HFF-Myc (cell line): Measurements from ENCODE around the gene TNIK.

ENCODE experiments used
- DNase-seq: peaks from one replicate; pipeline ENCODE4 v3.0.0-alpha.2; 2011; ENCODE audit warnings: low read depth; ENCODE audit errors: extremely low read depth
- H3K4me3 ChIP-seq: replicated peaks from 2 replicates; pipeline ENCODE4 v1.5.1; 2011; ENCODE audit warnings: low read depth, mild to moderate bottlenecking, control low read depth, low read length
- TF ChIP-seq, protein P1 (sequence below): IDR thresholded peaks from 2 replicates; pipeline ENCODE4 v1.5.1; 2012; ENCODE audit warnings: mild to moderate bottlenecking, low read depth, low read length, control low read depth; ENCODE audit errors: missing control alignments

Gene TNIK

DNA sequence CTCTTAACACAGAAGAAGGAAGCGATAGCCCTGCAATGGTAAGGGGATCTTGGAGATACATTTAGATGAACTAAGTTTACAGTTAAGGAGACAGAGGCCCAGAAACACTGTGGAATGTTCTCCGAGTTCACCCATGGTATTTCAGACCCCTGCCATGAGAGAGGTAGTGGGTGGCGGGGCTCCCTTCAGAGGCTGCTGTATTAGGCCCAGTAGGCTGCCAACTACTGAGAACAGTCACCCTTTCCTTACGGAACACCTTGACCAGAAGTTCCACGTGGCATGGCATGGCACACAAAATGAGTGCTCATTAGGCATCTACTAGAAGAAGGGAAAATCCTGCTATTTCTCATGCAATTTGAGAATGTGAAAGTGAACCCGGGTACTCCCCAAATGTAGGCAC is 195.4 kb downstream of the TNIK start:
- no peak for DNase-seq
- TF ChIP-seq, protein P1, sequence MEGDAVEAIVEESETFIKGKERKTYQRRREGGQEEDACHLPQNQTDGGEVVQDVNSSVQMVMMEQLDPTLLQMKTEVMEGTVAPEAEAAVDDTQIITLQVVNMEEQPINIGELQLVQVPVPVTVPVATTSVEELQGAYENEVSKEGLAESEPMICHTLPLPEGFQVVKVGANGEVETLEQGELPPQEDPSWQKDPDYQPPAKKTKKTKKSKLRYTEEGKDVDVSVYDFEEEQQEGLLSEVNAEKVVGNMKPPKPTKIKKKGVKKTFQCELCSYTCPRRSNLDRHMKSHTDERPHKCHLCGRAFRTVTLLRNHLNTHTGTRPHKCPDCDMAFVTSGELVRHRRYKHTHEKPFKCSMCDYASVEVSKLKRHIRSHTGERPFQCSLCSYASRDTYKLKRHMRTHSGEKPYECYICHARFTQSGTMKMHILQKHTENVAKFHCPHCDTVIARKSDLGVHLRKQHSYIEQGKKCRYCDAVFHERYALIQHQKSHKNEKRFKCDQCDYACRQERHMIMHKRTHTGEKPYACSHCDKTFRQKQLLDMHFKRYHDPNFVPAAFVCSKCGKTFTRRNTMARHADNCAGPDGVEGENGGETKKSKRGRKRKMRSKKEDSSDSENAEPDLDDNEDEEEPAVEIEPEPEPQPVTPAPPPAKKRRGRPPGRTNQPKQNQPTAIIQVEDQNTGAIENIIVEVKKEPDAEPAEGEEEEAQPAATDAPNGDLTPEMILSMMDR: no peak
- no peak overlapping the region for H3K4me3 ChIP-seq

DNA sequence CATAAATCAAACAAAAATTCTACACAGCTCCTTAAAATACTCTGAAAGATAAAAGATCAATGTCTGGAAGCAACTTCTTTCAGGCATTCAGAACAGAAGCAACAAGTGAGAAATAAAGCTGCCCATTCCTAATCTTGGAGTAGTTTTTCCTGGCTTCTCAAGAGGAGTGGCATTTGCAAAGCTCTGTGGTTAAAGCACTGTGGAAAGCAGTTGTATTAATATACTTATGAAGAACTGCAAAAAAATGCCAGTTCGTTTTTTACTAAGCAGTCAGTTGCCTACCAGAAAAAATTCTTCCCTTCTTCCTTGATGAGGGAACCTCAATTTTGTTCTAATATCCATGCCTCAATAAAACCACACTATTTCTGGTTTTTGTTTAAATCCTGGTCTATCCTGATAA is 197.8 kb downstream of the TNIK start:
- H3K4me3 ChIP-seq: no peak overlapping the region
- TF ChIP-seq, protein P1: no peak
- no peak for DNase-seq

DNA sequence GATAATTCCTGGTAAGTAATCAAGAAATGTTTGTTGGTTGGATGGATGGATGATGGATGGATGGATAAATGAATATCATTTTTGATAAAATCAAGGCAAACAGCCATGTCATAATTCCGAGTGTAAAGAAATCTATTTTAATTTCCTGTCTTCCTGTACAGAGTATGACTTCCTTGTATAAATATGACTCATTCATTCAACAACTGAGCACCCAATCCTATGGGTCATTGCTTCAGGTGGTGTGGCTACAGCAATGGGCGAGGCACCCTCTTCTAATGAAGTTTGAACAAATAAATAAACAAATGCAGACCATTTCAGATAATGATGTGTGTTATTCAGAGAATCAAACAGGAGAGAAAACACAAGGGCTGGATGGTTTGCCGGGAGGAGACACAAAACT is 198.7 kb downstream of the TNIK start:
- no peak for DNase-seq
- no peak overlapping the region for H3K4me3 ChIP-seq
- TF ChIP-seq, protein P1: no peak

DNA sequence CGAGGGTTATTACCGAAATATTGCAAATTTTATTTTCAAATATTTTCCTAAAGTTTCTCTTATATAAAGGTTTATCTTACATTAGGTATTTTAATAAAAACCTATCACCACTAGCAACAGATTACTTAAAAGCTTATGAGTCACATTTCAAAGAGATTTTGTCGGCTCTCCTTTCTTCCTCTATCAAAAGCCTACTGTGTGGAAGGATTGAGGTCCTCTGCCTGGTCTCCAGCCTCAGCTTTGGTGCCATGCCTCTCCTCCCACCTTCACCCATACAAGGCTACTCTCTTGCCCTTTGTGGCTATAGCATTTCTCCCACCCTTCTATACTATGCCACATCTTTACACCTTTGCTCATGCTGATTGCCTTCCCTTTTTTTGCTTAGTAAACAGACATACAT is 199.3 kb downstream of the TNIK start:
- DNase-seq: no peak
- TF ChIP-seq, protein P1: no peak
- no peak overlapping the region for H3K4me3 ChIP-seq

DNA sequence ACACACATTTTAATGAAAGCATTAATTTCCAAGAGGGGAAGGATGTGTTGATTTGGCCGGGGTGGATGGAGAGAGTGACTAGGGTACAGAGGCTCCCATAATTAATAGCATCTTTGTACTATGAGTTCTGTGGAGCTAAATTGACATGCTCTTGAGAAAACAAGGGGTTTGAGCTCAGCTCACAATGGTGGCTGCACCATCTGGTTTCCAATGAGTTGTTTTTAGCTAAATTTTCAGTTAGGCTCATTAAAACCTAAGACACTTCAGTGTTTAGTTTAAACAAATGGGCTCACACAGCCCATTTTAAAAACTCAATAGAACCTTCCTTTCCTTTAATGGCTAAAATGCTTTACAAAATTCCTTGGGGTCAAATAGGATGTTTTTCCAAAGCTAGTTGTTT is 199.7 kb downstream of the TNIK start:
- H3K4me3 ChIP-seq: no peak overlapping the region
- DNase-seq: no peak
- TF ChIP-seq, protein P1: no peak

DNA sequence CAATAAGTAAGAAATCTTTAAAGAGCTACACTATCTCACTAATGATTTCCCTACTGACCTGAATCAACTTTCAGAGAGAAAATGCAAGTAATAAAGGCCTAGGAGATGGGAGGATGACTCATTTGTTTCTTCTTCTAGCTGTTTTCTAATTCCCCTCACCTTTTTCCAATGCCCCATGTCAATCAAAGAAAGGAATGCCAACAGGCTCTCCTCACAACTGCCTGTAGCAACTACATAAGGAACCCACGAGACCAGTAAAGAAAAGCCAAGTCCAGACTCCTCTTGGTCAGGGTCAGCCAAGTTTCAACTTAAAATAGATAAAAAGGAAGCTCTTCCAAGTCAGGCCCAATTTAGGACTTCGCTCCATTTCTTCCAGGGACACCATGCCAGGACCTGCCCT is 201.9 kb downstream of the TNIK start:
- no peak for DNase-seq
- no peak overlapping the region for H3K4me3 ChIP-seq
- TF ChIP-seq, protein P1: no peak

DNA sequence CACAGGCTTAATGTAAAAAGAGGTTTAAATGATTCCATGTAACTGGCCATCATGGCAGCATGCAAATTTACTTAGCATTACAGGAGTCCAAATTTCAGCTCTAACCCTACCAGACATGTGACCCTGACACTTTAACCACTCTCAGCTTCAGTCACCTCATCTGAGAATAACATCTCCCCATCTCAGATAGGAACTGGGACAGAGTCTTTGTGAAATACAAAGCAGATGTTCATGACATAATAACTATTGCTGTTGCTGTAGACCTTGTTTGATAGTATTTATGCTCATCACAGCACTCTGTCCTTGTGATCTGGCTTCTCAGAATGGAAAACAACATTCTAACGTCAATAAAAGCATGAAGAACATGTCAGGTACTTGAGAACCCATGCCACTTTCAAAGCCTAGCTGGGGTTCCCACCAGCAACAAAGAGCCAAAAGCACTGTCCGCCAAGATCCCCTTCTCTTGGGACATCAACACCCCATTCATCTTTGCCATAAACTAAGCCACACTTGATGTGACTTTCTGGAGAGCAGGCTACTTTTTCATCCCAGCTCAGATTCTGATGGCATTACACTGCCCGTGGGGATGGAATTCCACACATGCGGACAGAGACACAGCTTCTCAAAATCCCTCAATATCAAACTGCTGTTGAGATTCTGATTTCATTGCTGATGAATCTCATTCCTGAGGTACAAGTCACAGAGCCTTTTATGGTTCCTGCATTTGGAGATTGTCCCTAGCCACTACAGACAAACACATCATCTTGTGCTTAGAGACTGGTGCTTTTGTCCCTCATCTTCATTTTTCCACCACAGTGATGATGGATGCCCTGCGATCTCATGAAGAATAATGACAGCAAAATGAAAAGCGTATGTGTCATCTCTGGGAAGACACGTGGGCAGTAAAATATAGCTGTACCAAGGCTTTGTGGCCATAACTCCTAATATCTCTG is 202.7 kb downstream of the TNIK start:
- TF ChIP-seq, protein P1: no peak

More for the DNA sequence above, 202.7 kb downstream of the TNIK start:
- DNase-seq: no peak
- no peak overlapping the region for H3K4me3 ChIP-seq
